OCI-LY1 (cell line): ENCODE data around the gene ELL2.

Source experiments
- CTCF ChIP-seq: fragments of 200-600 bp; sonication (generic), shearing (Covaris generic); IDR thresholded peaks from 2 replicates; pipeline ENCODE4 v1.5.1; 2017; ENCODE audit warnings: mild to moderate bottlenecking, antibody characterized with exemption, low read length, moderate library complexity, mixed read lengths
- EZH2 ChIP-seq: fragments of 200-600 bp; sonication (generic), shearing (Covaris generic); IDR thresholded peaks from 2 replicates; pipeline ENCODE4 v1.8.0; 2017; ENCODE audit warnings: borderline replicate concordance, mixed run types, mild to moderate bottlenecking, antibody characterized with exemption, low read length, moderate library complexity, mixed read lengths

- no peak for TF ChIP-seq EZH2
- TF ChIP-seq CTCF: no peak
Observed at GRCh38 chr5:95863383-95863757, 98.3 kb downstream of the ELL2 start.
